ENCODE results near the gene SUMF1. TPM values are rescaled to one million over a fixed set of nuclear protein-coding genes. Genes with fewer than 3 reads are reported as not detected.

Gene SUMF1
- total and polyA plus RNA-seq, 4 donors, result 13.0 to 34.2 (median 23.5) TPM

DNA sequence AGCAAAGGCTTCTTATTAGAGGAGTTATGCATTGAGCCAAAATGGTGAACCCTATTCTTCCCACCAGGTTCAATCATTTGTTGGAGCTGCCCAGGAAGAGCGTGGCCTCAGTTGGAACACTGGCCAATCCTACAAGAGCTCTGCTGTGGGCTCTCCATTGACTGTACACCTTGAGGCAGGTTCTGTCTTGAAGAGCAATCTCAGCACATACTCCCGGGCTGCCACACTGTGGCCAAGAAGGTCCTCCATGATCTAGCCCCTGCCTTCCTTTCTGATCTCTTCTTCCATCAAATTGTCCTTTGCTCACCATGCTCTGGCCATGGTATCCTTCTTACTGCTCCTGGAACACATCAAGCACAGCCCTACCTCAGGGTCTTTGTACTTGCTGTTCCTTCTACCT lies 5.7 kb upstream of the SUMF1 start:
- no peaks in the 10 kb centered on the region for H3K27me3 ChIP-seq (ENCODE audit: control insufficient read depth in 4 of 4, insufficient read depth in 4 of 4, low read length in 3 of 4)
- 89% methylated on average over 2 of the region's 2 CpGs for WGBS
- H3K4me1 ChIP-seq (ENCODE audit: control insufficient read depth in 4 of 4, insufficient read depth in 4 of 4, low read length in 3 of 4), result peaks cover 0 to 3% (median under 1%) of the 10 kb centered on the region in 4 donors
- no peaks in the 10 kb centered on the region for H3K36me3 ChIP-seq (ENCODE audit: control insufficient read depth in 4 of 4, insufficient read depth in 3 of 4, low read depth in 1 of 4, low read length in 3 of 4)
- no peak overlapping the region for H3K27ac ChIP-seq (ENCODE audit: low read depth in 1 of 2, low read length in 2 of 2)
- TF ChIP-seq FOXA1 (IDR thresholded peaks at IDR 0.05) (no peak), JUND (IDR thresholded peaks at IDR 0.05) (no peak), NR2F2 (IDR thresholded peaks at IDR 0.05) (no peak), RAD21 (IDR thresholded peaks at IDR 0.05) (no peak), HNF4G (IDR thresholded peaks at IDR 0.05) (no peak), TAF1 (conservative IDR thresholded peaks at IDR 0.05) (no peak), FOXA2 (IDR thresholded peaks at IDR 0.05) (no peak)
- TF ChIP-seq, protein P1, sequence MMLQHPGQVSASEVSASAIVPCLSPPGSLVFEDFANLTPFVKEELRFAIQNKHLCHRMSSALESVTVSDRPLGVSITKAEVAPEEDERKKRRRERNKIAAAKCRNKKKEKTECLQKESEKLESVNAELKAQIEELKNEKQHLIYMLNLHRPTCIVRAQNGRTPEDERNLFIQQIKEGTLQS (IDR thresholded peaks at IDR 0.05), result no peak
- no peak overlapping the region for H3K4me3 ChIP-seq (ENCODE audit: low read depth in 1 of 3, low read length in 3 of 3)
- H3K9ac ChIP-seq (ENCODE audit: low read depth in 1 of 2, low read length in 2 of 2), result no peak overlapping the region
- DNase-seq (ENCODE audit: low spot score), result no peak
- H3K9me3 ChIP-seq (ENCODE audit: control insufficient read depth in 4 of 4, low read length in 3 of 4), result no peaks in the 10 kb centered on the region

DNA sequence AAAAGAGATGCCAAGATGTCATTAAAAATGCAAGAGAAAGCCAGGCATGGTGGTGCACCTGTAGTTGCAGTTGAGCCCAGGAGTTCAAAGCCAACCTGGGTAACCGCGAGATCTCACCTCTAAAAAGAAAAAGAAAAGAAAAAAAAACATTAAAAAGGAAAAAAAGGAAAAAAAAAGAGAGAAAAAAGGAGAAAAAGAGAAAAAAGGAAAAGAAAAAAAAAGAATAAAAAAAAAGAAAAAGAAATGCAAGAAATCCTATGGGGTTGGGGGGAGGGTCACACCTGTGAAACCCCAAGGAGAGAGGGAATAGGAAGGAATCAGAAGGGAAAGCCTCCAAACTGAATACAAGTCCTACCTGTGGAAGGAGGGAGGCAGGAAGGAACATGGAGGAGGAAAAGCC lies 5.2 kb upstream of the SUMF1 start:
- Histone ChIP-seq H3K9me3 (ENCODE audit: control insufficient read depth in 4 of 4, low read length in 3 of 4) (no peaks in the 10 kb centered on the region), H3K9ac (ENCODE audit: low read depth in 1 of 2, low read length in 2 of 2) (no peak overlapping the region), H3K4me1 (ENCODE audit: control insufficient read depth in 4 of 4, insufficient read depth in 4 of 4, low read length in 3 of 4) (peaks cover 0 to 3% (median 2%) of the 10 kb centered on the region in 4 donors), H3K4me3 (ENCODE audit: low read depth in 1 of 3, low read length in 3 of 3) (no peak overlapping the region), H3K27ac (ENCODE audit: low read depth in 1 of 2, low read length in 2 of 2) (no peak overlapping the region), H3K36me3 (ENCODE audit: control insufficient read depth in 4 of 4, insufficient read depth in 3 of 4, low read depth in 1 of 4, low read length in 3 of 4) (no peaks in the 10 kb centered on the region), H3K27me3 (ENCODE audit: control insufficient read depth in 4 of 4, insufficient read depth in 4 of 4, low read length in 3 of 4) (no peaks in the 10 kb centered on the region)
- TF ChIP-seq NR2F2 (IDR thresholded peaks at IDR 0.05), result no peak
- TF ChIP-seq, protein P2, sequence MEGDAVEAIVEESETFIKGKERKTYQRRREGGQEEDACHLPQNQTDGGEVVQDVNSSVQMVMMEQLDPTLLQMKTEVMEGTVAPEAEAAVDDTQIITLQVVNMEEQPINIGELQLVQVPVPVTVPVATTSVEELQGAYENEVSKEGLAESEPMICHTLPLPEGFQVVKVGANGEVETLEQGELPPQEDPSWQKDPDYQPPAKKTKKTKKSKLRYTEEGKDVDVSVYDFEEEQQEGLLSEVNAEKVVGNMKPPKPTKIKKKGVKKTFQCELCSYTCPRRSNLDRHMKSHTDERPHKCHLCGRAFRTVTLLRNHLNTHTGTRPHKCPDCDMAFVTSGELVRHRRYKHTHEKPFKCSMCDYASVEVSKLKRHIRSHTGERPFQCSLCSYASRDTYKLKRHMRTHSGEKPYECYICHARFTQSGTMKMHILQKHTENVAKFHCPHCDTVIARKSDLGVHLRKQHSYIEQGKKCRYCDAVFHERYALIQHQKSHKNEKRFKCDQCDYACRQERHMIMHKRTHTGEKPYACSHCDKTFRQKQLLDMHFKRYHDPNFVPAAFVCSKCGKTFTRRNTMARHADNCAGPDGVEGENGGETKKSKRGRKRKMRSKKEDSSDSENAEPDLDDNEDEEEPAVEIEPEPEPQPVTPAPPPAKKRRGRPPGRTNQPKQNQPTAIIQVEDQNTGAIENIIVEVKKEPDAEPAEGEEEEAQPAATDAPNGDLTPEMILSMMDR (IDR thresholded peaks at IDR 0.05; ENCODE audit: low read depth, low read length, missing input control), result no peak
- no peak for TF ChIP-seq GABPA (IDR thresholded peaks at IDR 0.05 in 1 of 2, conservative IDR thresholded peaks at IDR 0.05 in 1 of 2)
- TF ChIP-seq, protein P1 (IDR thresholded peaks at IDR 0.05), result no peak
- no peak for TF ChIP-seq HNF4A (conservative IDR thresholded peaks at IDR 0.05)
- TF ChIP-seq FOXA1 (IDR thresholded peaks at IDR 0.05), result no peak
- TF ChIP-seq, protein P3, sequence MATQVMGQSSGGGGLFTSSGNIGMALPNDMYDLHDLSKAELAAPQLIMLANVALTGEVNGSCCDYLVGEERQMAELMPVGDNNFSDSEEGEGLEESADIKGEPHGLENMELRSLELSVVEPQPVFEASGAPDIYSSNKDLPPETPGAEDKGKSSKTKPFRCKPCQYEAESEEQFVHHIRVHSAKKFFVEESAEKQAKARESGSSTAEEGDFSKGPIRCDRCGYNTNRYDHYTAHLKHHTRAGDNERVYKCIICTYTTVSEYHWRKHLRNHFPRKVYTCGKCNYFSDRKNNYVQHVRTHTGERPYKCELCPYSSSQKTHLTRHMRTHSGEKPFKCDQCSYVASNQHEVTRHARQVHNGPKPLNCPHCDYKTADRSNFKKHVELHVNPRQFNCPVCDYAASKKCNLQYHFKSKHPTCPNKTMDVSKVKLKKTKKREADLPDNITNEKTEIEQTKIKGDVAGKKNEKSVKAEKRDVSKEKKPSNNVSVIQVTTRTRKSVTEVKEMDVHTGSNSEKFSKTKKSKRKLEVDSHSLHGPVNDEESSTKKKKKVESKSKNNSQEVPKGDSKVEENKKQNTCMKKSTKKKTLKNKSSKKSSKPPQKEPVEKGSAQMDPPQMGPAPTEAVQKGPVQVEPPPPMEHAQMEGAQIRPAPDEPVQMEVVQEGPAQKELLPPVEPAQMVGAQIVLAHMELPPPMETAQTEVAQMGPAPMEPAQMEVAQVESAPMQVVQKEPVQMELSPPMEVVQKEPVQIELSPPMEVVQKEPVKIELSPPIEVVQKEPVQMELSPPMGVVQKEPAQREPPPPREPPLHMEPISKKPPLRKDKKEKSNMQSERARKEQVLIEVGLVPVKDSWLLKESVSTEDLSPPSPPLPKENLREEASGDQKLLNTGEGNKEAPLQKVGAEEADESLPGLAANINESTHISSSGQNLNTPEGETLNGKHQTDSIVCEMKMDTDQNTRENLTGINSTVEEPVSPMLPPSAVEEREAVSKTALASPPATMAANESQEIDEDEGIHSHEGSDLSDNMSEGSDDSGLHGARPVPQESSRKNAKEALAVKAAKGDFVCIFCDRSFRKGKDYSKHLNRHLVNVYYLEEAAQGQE (IDR thresholded peaks at IDR 0.05), result no peak
- TF ChIP-seq YY1 (IDR thresholded peaks at IDR 0.05), result no peak
- TF ChIP-seq RXRA (IDR thresholded peaks at IDR 0.05), result no peak
- TF ChIP-seq FOXA2 (IDR thresholded peaks at IDR 0.05), result no peak
- TF ChIP-seq, protein P4, sequence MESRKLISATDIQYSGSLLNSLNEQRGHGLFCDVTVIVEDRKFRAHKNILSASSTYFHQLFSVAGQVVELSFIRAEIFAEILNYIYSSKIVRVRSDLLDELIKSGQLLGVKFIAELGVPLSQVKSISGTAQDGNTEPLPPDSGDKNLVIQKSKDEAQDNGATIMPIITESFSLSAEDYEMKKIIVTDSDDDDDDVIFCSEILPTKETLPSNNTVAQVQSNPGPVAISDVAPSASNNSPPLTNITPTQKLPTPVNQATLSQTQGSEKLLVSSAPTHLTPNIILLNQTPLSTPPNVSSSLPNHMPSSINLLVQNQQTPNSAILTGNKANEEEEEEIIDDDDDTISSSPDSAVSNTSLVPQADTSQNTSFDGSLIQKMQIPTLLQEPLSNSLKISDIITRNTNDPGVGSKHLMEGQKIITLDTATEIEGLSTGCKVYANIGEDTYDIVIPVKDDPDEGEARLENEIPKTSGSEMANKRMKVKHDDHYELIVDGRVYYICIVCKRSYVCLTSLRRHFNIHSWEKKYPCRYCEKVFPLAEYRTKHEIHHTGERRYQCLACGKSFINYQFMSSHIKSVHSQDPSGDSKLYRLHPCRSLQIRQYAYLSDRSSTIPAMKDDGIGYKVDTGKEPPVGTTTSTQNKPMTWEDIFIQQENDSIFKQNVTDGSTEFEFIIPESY (IDR thresholded peaks at IDR 0.05), result no peak
- no peak for TF ChIP-seq SP1 (IDR thresholded peaks at IDR 0.05)
- TF ChIP-seq TAF1 (conservative IDR thresholded peaks at IDR 0.05), result no peak
- no peak for TF ChIP-seq HNF4G (IDR thresholded peaks at IDR 0.05)
- TF ChIP-seq, protein P5, sequence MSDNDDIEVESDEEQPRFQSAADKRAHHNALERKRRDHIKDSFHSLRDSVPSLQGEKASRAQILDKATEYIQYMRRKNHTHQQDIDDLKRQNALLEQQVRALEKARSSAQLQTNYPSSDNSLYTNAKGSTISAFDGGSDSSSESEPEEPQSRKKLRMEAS (IDR thresholded peaks at IDR 0.05), result no peak
- WGBS, result 99% methylated on average over 2 of the region's 2 CpGs
- DNase-seq (ENCODE audit: low spot score), result no peak
